K562 (cell line): ENCODE results near the gene HDAC9. TPM values are rescaled to one million over a fixed set of nuclear protein-coding genes. Genes with fewer than 3 reads are reported as not detected.

ENCODE experiments used
- ATAC-seq: fragments of 200-7000 bp; cut with Tn5 transposase; 3 replicates; pipeline ENCODE4 v1.9.1; 2020; ENCODE audit warnings: moderate library complexity
- BruUV-seq: library from RNA; stranded (reverse); fragments of 400-500 nt; replicated peaks from 2 replicates; lab custom pipeline; 2021; lab: Mats Ljungman, UMichigan
- CTCF ChIA-PET: fragments of 300-600 bp; formaldehyde crosslinking; extraction: SDS; loops from one replicate; lab custom pipeline; 2021; ENCODE audit warnings: low intra/inter-chr PET ratio; lab: Yijun Ruan, JAX
- POLR2A ChIA-PET: fragments of 300-600, 350-650 bp; sonication (Branson Sonifier 250); formaldehyde crosslinking; extraction: SDS; loops from one replicate; lab custom pipeline; 2021; ENCODE audit warnings: antibody characterized with exemption, inconsistent platforms; lab: Yijun Ruan, JAX
- DNase-seq, 4 experiments: peaks; one replicate each; pipeline versions ENCODE4 v3.0.0 to v3.0.0-alpha.2; 2011 to 2018; ENCODE audit warnings: low spot score in 3 of 4, mixed read lengths in 3 of 4; ENCODE audit errors: extremely low read depth in 1 of 4
- FAIRE-seq: peaks from 2 replicates; lab custom pipeline; 2011; peaks lifted over from hg19 to GRCh38; lab: Jason Lieb, UNC
- H2AFZ ChIP-seq: 2 replicates; pipeline ENCODE4 v1.6.0; 2011; ENCODE audit warnings: low read depth, low read length, control low read depth, inconsistent platforms
- H3K27ac ChIP-seq: fragments of 200-600 bp; 3 replicates; pipeline ENCODE4 v1.8.0; 2011; ENCODE audit warnings: low read depth, mild to moderate bottlenecking, control low read depth, inconsistent platforms, low read length, moderate library complexity, mixed read lengths; ENCODE audit errors: extremely low read depth
- H3K27me3 ChIP-seq, 2 experiments: fragments of 300-600 bp in 1 of 2; 2 replicates in 1 of 2; 3 replicates in 1 of 2; pipeline versions ENCODE4 v1.6.0 to v1.8.0; 2011; ENCODE audit warnings: inconsistent platforms in 2 of 2, low read length in 2 of 2, mild to moderate bottlenecking in 1 of 2, mixed read lengths in 1 of 2, moderate library complexity in 1 of 2; ENCODE audit not compliant: control insufficient read depth in 2 of 2, insufficient read depth in 2 of 2
- H3K36me3 ChIP-seq: fragments of 300-600 bp; 3 replicates; pipeline ENCODE4 v1.8.0; 2011; ENCODE audit warnings: mild to moderate bottlenecking, low read length, inconsistent platforms; ENCODE audit not compliant: control insufficient read depth, insufficient read depth
- H3K4me1 ChIP-seq, 2 experiments: fragments of 200-600 bp in 1 of 2; replicated peaks in 1 of 2; 2 replicates in 1 of 2; 3 replicates in 1 of 2; pipeline versions ENCODE4 v1.5.1 to v1.8.0; 2011; ENCODE audit warnings: inconsistent platforms in 2 of 2, low read length in 2 of 2, mild to moderate bottlenecking in 1 of 2, mixed read lengths in 1 of 2, moderate library complexity in 1 of 2; ENCODE audit not compliant: control insufficient read depth in 2 of 2, insufficient read depth in 2 of 2
- H3K4me2 ChIP-seq: 2 replicates; pipeline ENCODE4 v1.6.1; 2011; ENCODE audit warnings: low read length, control low read depth, inconsistent platforms, mixed read lengths; ENCODE audit not compliant: insufficient read depth
- H3K4me3 ChIP-seq: fragments of 200-600 bp; sonication (generic), shearing (Covaris generic); 2 replicates; pipeline ENCODE4 v1.5.1; 2016; ENCODE audit warnings: control low read depth, inconsistent platforms
- H3K79me2 ChIP-seq: fragments of 200-600 bp; 3 replicates; pipeline ENCODE4 v1.8.0; 2011; ENCODE audit warnings: low read length, inconsistent platforms; ENCODE audit not compliant: control insufficient read depth, insufficient read depth
- H3K9ac ChIP-seq, 2 experiments: 2 replicates each; pipeline versions ENCODE4 v1.6.0 to v1.6.1; 2011; ENCODE audit warnings: low read depth in 2 of 2, low read length in 2 of 2, control low read depth in 1 of 2, inconsistent platforms in 1 of 2, mild to moderate bottlenecking in 1 of 2, mixed read lengths in 1 of 2; ENCODE audit not compliant: insufficient read depth in 1 of 2
- H3K9me1 ChIP-seq: one replicate; pipeline ENCODE4 v1.6.0; 2011; ENCODE audit warnings: inconsistent platforms, mild to moderate bottlenecking, low read length, moderate library complexity; ENCODE audit not compliant: control insufficient read depth, insufficient read depth
- H3K9me3 ChIP-seq: replicated peaks from 2 replicates; pipeline ENCODE4 v1.5.1; 2011; ENCODE audit warnings: low read depth, low read length, inconsistent platforms; ENCODE audit not compliant: control insufficient read depth, insufficient read depth
- H4K20me1 ChIP-seq: replicated peaks from 2 replicates; pipeline ENCODE4 v1.6.1; 2011; ENCODE audit warnings: low read length, inconsistent platforms, mixed read lengths; ENCODE audit not compliant: control insufficient read depth, insufficient read depth
- CBFA2T2 ChIP-seq: fragments of 450-650 bp; conservative IDR thresholded peaks from 2 replicates; pipeline ENCODE4 v1.6.1; 2017; ENCODE audit warnings: mild to moderate bottlenecking
- CUX1 ChIP-seq: fragments of 200-800 bp; sonication (Bioruptor generic); IDR thresholded peaks from 2 replicates; pipeline ENCODE4 v1.6.1; 2016; ENCODE audit warnings: missing genetic modification characterization, missing compliant biosample characterization
- EP400 ChIP-seq: fragments of 450-650 bp; IDR thresholded peaks from 2 replicates; pipeline ENCODE4 v1.6.1; 2017; ENCODE audit warnings: antibody characterized with exemption, mild to moderate bottlenecking, moderate library complexity
- ESRRB ChIP-seq: fragments of 250-450 bp; sonication (Bioruptor Pico); IDR thresholded peaks from 2 replicates; pipeline ENCODE4 v1.5.0; 2020; ENCODE audit warnings: mild to moderate bottlenecking, moderate library complexity, borderline replicate concordance
- FOXJ2 ChIP-seq: fragments of 200-800 bp; sonication (Bioruptor generic); IDR thresholded peaks from 2 replicates; pipeline ENCODE4 v1.6.1; 2016; ENCODE audit warnings: missing genetic modification characterization, missing compliant biosample characterization
- HDAC6 ChIP-seq: IDR thresholded peaks from 2 replicates; pipeline ENCODE4 v1.6.1; 2012; ENCODE audit warnings: low read depth, mild to moderate bottlenecking, control low read depth, inconsistent platforms, low read length, moderate library complexity
- PHB2 ChIP-seq: fragments of 450-650 bp; IDR thresholded peaks from 2 replicates; pipeline ENCODE4 v1.6.1; 2017; ENCODE audit warnings: low read depth
- POU5F1 ChIP-seq: fragments of 150-350 bp; IDR thresholded peaks from 2 replicates; pipeline ENCODE4 v1.6.1; 2014; ENCODE audit warnings: borderline replicate concordance, low read length, low read depth, mild to moderate bottlenecking; ENCODE audit not compliant: partially characterized antibody
- SAP30 ChIP-seq: fragments of 200-600 bp; sonication (generic); IDR thresholded peaks from 2 replicates; pipeline ENCODE4 v1.6.1; 2012; ENCODE audit warnings: borderline replicate concordance, low read depth, mild to moderate bottlenecking, moderate library complexity, low read length, control low read depth, inconsistent platforms; ENCODE audit not compliant: insufficient read depth, poor library complexity, severe bottlenecking
- SMAD3 ChIP-seq: fragments of 450-650 bp; formaldehyde crosslinking; conservative IDR thresholded peaks from 2 replicates; pipeline ENCODE4 v1.4.0; 2020; ENCODE audit warnings: mild to moderate bottlenecking
- TAF15 ChIP-seq: fragments of 200-400 bp; formaldehyde crosslinking; IDR thresholded peaks from 2 replicates; pipeline ENCODE4 v1.6.1; 2017; ENCODE audit warnings: mild to moderate bottlenecking, low read depth, low read length, moderate library complexity
- ZBTB9 ChIP-seq: fragments of 450-650 bp; formaldehyde crosslinking; IDR thresholded peaks from 2 replicates; pipeline ENCODE4 v1.4.0; 2020; ENCODE audit warnings: mild to moderate bottlenecking, moderate library complexity
- ZNF75A ChIP-seq: fragments of 450-650 bp; formaldehyde crosslinking; IDR thresholded peaks from 2 replicates; pipeline ENCODE4 v1.4.0; 2020; ENCODE audit warnings: mild to moderate bottlenecking
- ZNF79 ChIP-seq: fragments of 250-450 bp; sonication (Bioruptor Pico); IDR thresholded peaks from 2 replicates; pipeline ENCODE4 v1.4.0; 2020; ENCODE audit warnings: low read depth, mild to moderate bottlenecking, moderate library complexity
- ZSCAN29 ChIP-seq: fragments of 450-650 bp; IDR thresholded peaks from 2 replicates; pipeline ENCODE4 v1.6.1; 2017
- WGBS: fragments of 100-300 bp; shearing (Covaris generic); methylation state at CpG from one replicate; pipeline ENCODE4 v1.1.6; 2016; ENCODE audit warnings: low coverage, mixed read lengths; ENCODE audit not compliant: insufficient coverage; ENCODE audit errors: missing lambda C conversion rate; 5-methylcytosine and 5-hydroxymethylcytosine counted together
- in situ Hi-C: fragments of 300-500 bp; cut with MboI; formaldehyde crosslinking; loops from 4 replicates; pipeline ENCODE4 v1.15.0; 2018; ENCODE audit warnings: inconsistent platforms, mixed read lengths
- intact Hi-C: fragments of 100-400 bp; cut with micrococcal nuclease; formaldehyde crosslinking; loops from 2 replicates; pipeline ENCODE4 v1.14.2; 2022
- polyA plus RNA-seq, 8 experiments: library from polyadenylated mRNA; depleted of rRNA in 4 of 8; stranded (reverse) in 5 of 8; unstranded in 3 of 8; fragments of >200 nt; fragmentation: Nextera tagmentation in 2 of 8; fragmentation: Illumina TruSeq in 1 of 8; extraction: Ambion mirVana in 2 of 8; extraction: Trizol in 1 of 8; gene quantifications; 2 replicates each; pipeline versions ENCODE4 v1.2.1 to v1.2.3, GENCODE V29; 2011 to 2014; ENCODE audit warnings: inconsistent platforms in 1 of 8, missing spikeins in 1 of 8
- total RNA-seq, 7 experiments: library from RNA; depleted of rRNA in 6 of 7; stranded (reverse); fragments of >200 nt in 6 of 7; fragmentation: Illumina TruSeq in 2 of 7; extraction: Trizol in 2 of 7; gene quantifications; 2 replicates each; pipeline versions ENCODE4 v1.2.1 to v1.2.3, GENCODE V29; 2011 to 2021; ENCODE audit warnings: low replicate concordance in 1 of 7

HDAC9 gene
- total and polyA plus RNA-seq, 9 of the 15 experiments (the other 6 are each of a cell fraction or from before 2014, with no cell fraction given) = 0.08 to 0.91 (median 0.33) TPM

- TF ChIP-seq CUX1 = no peak
Observed at GRCh38 chr7:18995811-18996426, 500.4 kb downstream of the HDAC9 start (continued).

GRCh38 chr7:18996583-18996982, 501.0 kb downstream of the HDAC9 start:
- FAIRE-seq = no peak
- H3K27ac ChIP-seq = no peak overlapping the region
- TF ChIP-seq TAF15 (no peak), SMAD3 (no peak), EP400 (no peak), ZBTB9 (no peak), SAP30 (no peak), PHB2 (no peak), POU5F1 (no peak), FOXJ2 (tag) (no peak), CBFA2T2 (no peak), HDAC6 (no peak), ZNF75A (CRISPR knock-in tag) (no peak), ZSCAN29 (no peak), ZNF79 (CRISPR knock-in tag) (no peak), ESRRB (no peak)
- TF ChIP-seq, all 486 proteins: peak for 0
- Histone ChIP-seq H3K36me3 (no peaks in the 10 kb centered on the region), H3K9ac (no peak overlapping the region), H4K20me1 (no peaks in the 10 kb centered on the region), H3K27me3 (no peaks in the 10 kb centered on the region), H3K4me1 (no peaks in the 10 kb centered on the region), H3K4me2 (no peak overlapping the region), H3K9me1 (no peaks in the 10 kb centered on the region), H3K9me3 (no peaks in the 10 kb centered on the region), H3K4me3 (no peak overlapping the region), H3K79me2 (no peaks in the 10 kb centered on the region), H2AFZ (no peak overlapping the region)
- no peak for ATAC-seq
- ChIA-PET CTCF (no interaction called here), POLR2A (no interaction called here)
- in situ Hi-C loops = no loop called here
- WGBS = 0% methylated on average over 2 of the region's 2 CpGs
- no TSS peak for BruUV-seq
- intact Hi-C loops = no loop called here
- no peak for DNase-seq
